ENCODE measurements around the gene SNAI1. TPM values are rescaled to one million over a fixed set of nuclear protein-coding genes. Genes with fewer than 3 reads are reported as not detected.

SNAI1 gene
- polyA plus RNA-seq, 1 experiment, result 6.5 TPM

DNA sequence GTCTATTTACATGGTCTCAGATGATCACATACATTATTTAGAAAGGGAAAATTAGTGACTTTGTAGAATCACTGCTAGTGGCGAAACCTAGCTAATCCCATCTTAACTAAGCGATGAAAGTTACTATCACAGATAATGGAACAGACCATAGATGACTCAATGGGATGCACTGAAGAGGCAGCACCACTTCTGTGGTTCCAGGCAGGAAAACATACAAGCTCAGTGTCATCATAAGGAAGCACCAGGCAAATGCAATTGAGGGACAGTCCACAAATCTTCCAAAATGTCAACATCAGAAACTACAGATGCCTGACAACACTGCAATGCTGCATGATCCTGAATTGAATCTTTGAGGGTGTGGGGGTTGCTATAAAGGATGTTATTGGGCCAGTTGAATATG lies 15.9 kb upstream of the SNAI1 start:
- no peak for DNase-seq (ENCODE audit: low read depth)
- H3K36me3 ChIP-seq (ENCODE audit: control insufficient read depth, insufficient read depth, low read length), result peaks cover 5% of the 10 kb centered on the region; the same call in 1 of the 2 replicates
- CTCF ChIA-PET, result interaction anchor here (0.8 to 2.0 kb wide), 4 partner anchors 12 to 117 kb away, joined by 3 to 12 read pairs (median 4); no protein-coding TSS in a partner anchor
- TF ChIP-seq, protein P1, sequence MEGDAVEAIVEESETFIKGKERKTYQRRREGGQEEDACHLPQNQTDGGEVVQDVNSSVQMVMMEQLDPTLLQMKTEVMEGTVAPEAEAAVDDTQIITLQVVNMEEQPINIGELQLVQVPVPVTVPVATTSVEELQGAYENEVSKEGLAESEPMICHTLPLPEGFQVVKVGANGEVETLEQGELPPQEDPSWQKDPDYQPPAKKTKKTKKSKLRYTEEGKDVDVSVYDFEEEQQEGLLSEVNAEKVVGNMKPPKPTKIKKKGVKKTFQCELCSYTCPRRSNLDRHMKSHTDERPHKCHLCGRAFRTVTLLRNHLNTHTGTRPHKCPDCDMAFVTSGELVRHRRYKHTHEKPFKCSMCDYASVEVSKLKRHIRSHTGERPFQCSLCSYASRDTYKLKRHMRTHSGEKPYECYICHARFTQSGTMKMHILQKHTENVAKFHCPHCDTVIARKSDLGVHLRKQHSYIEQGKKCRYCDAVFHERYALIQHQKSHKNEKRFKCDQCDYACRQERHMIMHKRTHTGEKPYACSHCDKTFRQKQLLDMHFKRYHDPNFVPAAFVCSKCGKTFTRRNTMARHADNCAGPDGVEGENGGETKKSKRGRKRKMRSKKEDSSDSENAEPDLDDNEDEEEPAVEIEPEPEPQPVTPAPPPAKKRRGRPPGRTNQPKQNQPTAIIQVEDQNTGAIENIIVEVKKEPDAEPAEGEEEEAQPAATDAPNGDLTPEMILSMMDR (IDR thresholded peaks at IDR 0.05; ENCODE audit: insufficient read depth, low read depth, low read length), result no peak
- no peaks in the 10 kb centered on the region for H3K27me3 ChIP-seq (ENCODE audit: control insufficient read depth, insufficient read depth, low read length)
- POLR2A ChIA-PET, result no interaction called here
- H3K4me3 ChIP-seq (ENCODE audit: low read depth, low read length), result no peak overlapping the region

DNA sequence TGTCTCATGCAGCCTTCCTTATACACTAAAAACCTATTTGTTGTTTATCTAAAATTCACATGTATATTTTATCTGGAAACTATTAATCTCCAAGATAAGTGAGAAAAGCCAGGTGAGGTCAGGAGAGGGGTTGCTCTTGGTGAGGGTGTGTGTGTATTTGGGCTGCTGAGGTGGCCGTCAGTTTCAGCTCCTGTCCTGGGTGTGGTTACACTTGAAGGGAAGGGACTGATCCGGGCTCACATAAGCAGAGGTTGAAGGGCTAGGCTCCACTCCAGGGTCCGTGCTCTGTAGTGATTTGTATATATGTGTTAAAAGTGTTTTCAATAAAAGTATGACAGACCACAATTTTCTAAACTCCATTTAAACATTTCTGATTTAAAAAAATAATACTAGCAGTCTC lies 13.5 kb upstream of the SNAI1 start:
- POLR2A ChIA-PET, result no interaction called here
- peaks cover 5% of the 10 kb centered on the region; the same call in 1 of the 2 replicates for H3K36me3 ChIP-seq (ENCODE audit: control insufficient read depth, insufficient read depth, low read length)
- CTCF ChIA-PET, result interaction anchor here (1.6 to 16.8 kb wide), 3 partner anchors 10 to 99 kb away, joined by 3 to 590 read pairs (median 22); no protein-coding TSS in a partner anchor

DNA sequence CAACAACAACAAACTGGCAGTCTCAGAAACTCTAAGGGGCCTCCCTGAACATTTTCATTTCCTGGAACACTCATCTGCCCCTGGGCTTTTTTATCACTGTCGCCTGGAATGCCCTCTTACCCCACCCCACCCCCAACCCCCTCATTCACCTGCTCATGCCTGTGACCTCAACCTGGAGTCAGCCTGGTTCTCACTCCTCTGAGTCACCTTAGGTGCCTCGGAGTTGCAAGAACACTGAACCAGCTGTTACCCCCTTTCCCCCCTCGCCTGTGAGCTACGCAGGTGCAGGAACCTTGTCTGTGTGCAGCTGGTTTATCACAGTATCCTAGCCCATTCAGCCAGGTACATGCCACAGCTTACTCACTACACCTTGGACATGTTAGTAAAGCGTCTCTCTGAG lies 12.8 kb upstream of the SNAI1 start:
- Histone ChIP-seq H3K4me3 (ENCODE audit: low read depth, low read length) (no peak overlapping the region), H3K36me3 (ENCODE audit: control insufficient read depth, insufficient read depth, low read length) (peaks cover 4% of the 10 kb centered on the region; the same call in 1 of the 2 replicates), H3K27me3 (ENCODE audit: control insufficient read depth, insufficient read depth, low read length) (no peaks in the 10 kb centered on the region)
- ChIA-PET POLR2A (no interaction called here), CTCF (interaction anchor here (0.9 to 16.8 kb wide), 5 partner anchors 9 to 210 kb away, joined by 3 to 590 read pairs (median 3); no protein-coding TSS in a partner anchor)
- TF ChIP-seq, protein P1 (IDR thresholded peaks at IDR 0.05; ENCODE audit: insufficient read depth, low read depth, low read length), result no peak
- DNase-seq (ENCODE audit: low read depth), result no peak

More for the DNA sequence above, 13.5 kb upstream of the SNAI1 start:
- Histone ChIP-seq H3K4me3 (ENCODE audit: low read depth, low read length) (no peak overlapping the region), H3K27me3 (ENCODE audit: control insufficient read depth, insufficient read depth, low read length) (no peaks in the 10 kb centered on the region)
- TF ChIP-seq, protein P1 (IDR thresholded peaks at IDR 0.05; ENCODE audit: insufficient read depth, low read depth, low read length), result no peak
- no peak for DNase-seq (ENCODE audit: low read depth)

DNA sequence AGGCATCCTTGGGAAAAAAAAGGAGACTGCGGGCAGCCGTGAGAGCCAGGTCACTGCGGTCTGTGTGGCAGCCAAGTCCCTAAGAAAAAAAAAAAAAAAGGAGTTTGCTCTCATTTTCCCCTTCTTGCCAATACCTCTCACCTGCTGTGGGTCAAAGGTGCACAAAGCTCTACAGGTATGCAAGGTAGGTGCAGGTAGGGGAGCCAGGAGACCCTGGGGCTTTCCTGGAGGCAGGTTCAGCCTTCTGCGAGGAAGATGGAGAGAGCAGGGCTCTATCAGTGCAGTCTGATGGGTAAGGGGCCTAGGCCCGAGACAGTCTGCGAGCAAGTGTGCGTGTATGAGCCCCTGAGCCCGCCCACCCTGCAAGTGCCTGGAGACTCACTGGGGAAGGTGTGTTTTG lies 12.3 kb upstream of the SNAI1 start:
- no peaks in the 10 kb centered on the region for H3K36me3 ChIP-seq (ENCODE audit: control insufficient read depth, insufficient read depth, low read length)
- ChIA-PET POLR2A (no interaction called here), CTCF (interaction anchor here (0.9 to 16.8 kb wide), 4 partner anchors 8 to 209 kb away, joined by 3 to 590 read pairs (median 12); no protein-coding TSS in a partner anchor)
- no peak for DNase-seq (ENCODE audit: low read depth)
- no peaks in the 10 kb centered on the region for H3K27me3 ChIP-seq (ENCODE audit: control insufficient read depth, insufficient read depth, low read length)
- no peak overlapping the region for H3K4me3 ChIP-seq (ENCODE audit: low read depth, low read length)
- TF ChIP-seq, protein P1 (IDR thresholded peaks at IDR 0.05; ENCODE audit: insufficient read depth, low read depth, low read length), result no peak

DNA sequence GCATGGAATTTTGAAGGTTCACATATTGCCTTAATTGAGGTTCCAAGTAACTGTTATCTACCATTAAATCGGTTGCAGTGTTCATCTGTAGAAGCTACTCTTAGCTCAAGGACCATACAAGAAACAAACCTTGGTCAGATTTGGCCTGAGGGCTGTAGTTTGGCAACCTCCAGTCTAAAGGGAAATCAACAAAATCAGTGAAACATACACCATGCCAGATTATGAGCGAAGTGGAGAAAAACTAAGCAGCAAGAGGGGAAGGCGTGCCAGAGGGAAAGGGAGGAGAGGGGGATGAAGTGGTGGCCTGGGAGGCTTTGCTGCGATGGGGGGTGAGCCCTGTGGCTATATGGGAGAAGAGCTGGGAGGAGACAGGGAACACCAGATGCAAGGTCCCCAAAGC lies 8.8 kb upstream of the SNAI1 start:
- Histone ChIP-seq H3K27me3 (ENCODE audit: control insufficient read depth, insufficient read depth, low read length) (no peaks in the 10 kb centered on the region), H3K4me3 (ENCODE audit: low read depth, low read length) (no peak overlapping the region), H3K36me3 (ENCODE audit: control insufficient read depth, insufficient read depth, low read length) (no peaks in the 10 kb centered on the region)
- CTCF ChIA-PET, result interaction anchor here (0.8 to 16.8 kb wide), 6 partner anchors 9 to 197 kb away, joined by 3 to 590 read pairs (median 4); no protein-coding TSS in a partner anchor
- POLR2A ChIA-PET, result no interaction called here
- no peak for DNase-seq (ENCODE audit: low read depth)
- TF ChIP-seq, protein P1 (IDR thresholded peaks at IDR 0.05; ENCODE audit: insufficient read depth, low read depth, low read length), result no peak
